Neural progenitor cell (in vitro differentiated cells): ENCODE results near the gene GBGT1. TPM values are rescaled to one million over a fixed set of nuclear protein-coding genes. Genes with fewer than 3 reads are reported as not detected.

Experiments used
- DNase-seq: peaks from one replicate; pipeline ENCODE4 v3.0.0-alpha.2; 2016; ENCODE audit warnings: low spot score
- H2AFZ ChIP-seq: fragments of 200-600 bp; sonication (generic); replicated peaks from 2 replicates; pipeline ENCODE4 v1.6.1; 2016; ENCODE audit warnings: antibody characterized with exemption
- H3F3A ChIP-seq: fragments of 200-600 bp; sonication (generic); 2 replicates; pipeline ENCODE4 v1.6.1; 2016; ENCODE audit warnings: antibody characterized with exemption, low read depth
- H3K27ac ChIP-seq: fragments of 200-600 bp; sonication (generic); 2 replicates; pipeline ENCODE4 v1.5.1; 2016; ENCODE audit warnings: mild to moderate bottlenecking
- H3K27me3 ChIP-seq: fragments of 200-600 bp; sonication (generic); 2 replicates; pipeline ENCODE4 v1.6.1; 2016; ENCODE audit warnings: mild to moderate bottlenecking, moderate library complexity
- H3K36me3 ChIP-seq: fragments of 200-600 bp; sonication (generic); 2 replicates; pipeline ENCODE4 v1.5.1; 2016
- H3K4me1 ChIP-seq: fragments of 200-600 bp; sonication (generic); 2 replicates; pipeline ENCODE4 v1.6.1; 2016; ENCODE audit warnings: mixed run types
- H3K4me2 ChIP-seq: fragments of 200-600 bp; sonication (generic); 2 replicates; pipeline ENCODE4 v1.6.1; 2016
- H3K4me3 ChIP-seq: fragments of 200-600 bp; sonication (generic); 2 replicates; pipeline ENCODE4 v1.5.1; 2016
- H3K79me2 ChIP-seq: fragments of 200-600 bp; sonication (generic); 2 replicates; pipeline ENCODE4 v1.6.1; 2016; ENCODE audit warnings: low read depth
- H3K9ac ChIP-seq: fragments of 200-600 bp; sonication (generic); 2 replicates; pipeline ENCODE4 v1.6.1; 2016
- H3K9me3 ChIP-seq: fragments of 200-600 bp; sonication (generic); 2 replicates; pipeline ENCODE4 v1.5.1; 2016; ENCODE audit warnings: low read depth
- H4K20me1 ChIP-seq: fragments of 200-600 bp; sonication (generic); 2 replicates; pipeline ENCODE4 v1.6.1; 2016; ENCODE audit warnings: low read depth
- H3K27ac Mint-ChIP-seq: 3 replicates; pipeline ENCODE4 v1.8.0; 2021; ENCODE audit warnings: mixed read lengths
- H3K27me3 Mint-ChIP-seq: 2 replicates; pipeline ENCODE4 v1.8.0; 2022; ENCODE audit warnings: low read depth, mild to moderate bottlenecking, inconsistent platforms, moderate library complexity, mixed read lengths; ENCODE audit not compliant: insufficient read depth
- H3K36me3 Mint-ChIP-seq: 3 replicates; pipeline ENCODE4 v1.8.0; 2021; ENCODE audit warnings: mixed read lengths
- H3K4me1 Mint-ChIP-seq: 3 replicates; pipeline ENCODE4 v1.8.0; 2021; ENCODE audit warnings: mixed read lengths
- H3K4me3 Mint-ChIP-seq: 3 replicates; pipeline ENCODE4 v1.8.0; 2021; ENCODE audit warnings: mild to moderate bottlenecking, moderate library complexity, mixed read lengths
- H3K9me3 Mint-ChIP-seq: 3 replicates; pipeline ENCODE4 v1.8.0; 2020; ENCODE audit warnings: mixed read lengths
- CTCF ChIP-seq: fragments of 200-600 bp; sonication (generic); IDR thresholded peaks from 2 replicates; pipeline ENCODE4 v1.5.1; 2017; ENCODE audit warnings: antibody characterized with exemption, mild to moderate bottlenecking
- EZH2 ChIP-seq: fragments of 200-600 bp; sonication (generic); IDR thresholded peaks from 2 replicates; pipeline ENCODE4 v1.6.1; 2017; ENCODE audit warnings: antibody characterized with exemption, mild to moderate bottlenecking, moderate library complexity
- EZH2phosphoT487 ChIP-seq: fragments of 200-600 bp; sonication (generic); IDR thresholded peaks from 2 replicates; pipeline ENCODE4 v1.6.1; 2017; ENCODE audit warnings: antibody characterized with exemption
- total RNA-seq: library from RNA; depleted of rRNA; stranded (reverse); fragments of >200 nt; gene quantifications from 2 replicates; pipeline ENCODE4 v1.2.3, GENCODE V29; 2015; ENCODE audit warnings: low replicate concordance

The GBGT1 gene
- total RNA-seq, 1 donor from 2014 or later = 2.0 TPM

GRCh38 chr9:133117271-133118178 is 46.2 kb downstream of the GBGT1 start:
- no peaks in the 10 kb centered on the region for H3K9me3 Mint-ChIP-seq
- no peak overlapping the region for H3K4me3 ChIP-seq
- H3K4me2 ChIP-seq = no peak overlapping the region
- H3K4me3 Mint-ChIP-seq = peak overlapping the region; percentile 36
- H3K27ac ChIP-seq = no peak overlapping the region
- no peaks in the 10 kb centered on the region for H3K36me3 Mint-ChIP-seq
- peak overlapping the region; percentile 72 for H3K27ac Mint-ChIP-seq
- H3K4me1 Mint-ChIP-seq = peaks cover 45% of the 10 kb centered on the region
- no peak for DNase-seq
- H4K20me1 ChIP-seq = peaks cover 96% of the 10 kb centered on the region
- no peak overlapping the region for H2AFZ ChIP-seq
- H3K27me3 ChIP-seq = no peaks in the 10 kb centered on the region
- no peaks in the 10 kb centered on the region for H3K9me3 ChIP-seq
- H3K79me2 ChIP-seq = peaks cover 30% of the 10 kb centered on the region
- peaks cover 25% of the 10 kb centered on the region for H3F3A ChIP-seq
- H3K27me3 Mint-ChIP-seq = peaks cover 9% of the 10 kb centered on the region
- TF ChIP-seq EZH2 = no peak
- no peak overlapping the region for H3K9ac ChIP-seq
- H3K4me1 ChIP-seq = peaks cover 38% of the 10 kb centered on the region
- H3K36me3 ChIP-seq = no peaks in the 10 kb centered on the region

- peaks cover 9% of the 10 kb centered on the region for H3K27me3 Mint-ChIP-seq
- H3K4me3 Mint-ChIP-seq = no peak overlapping the region
- H3K9me3 Mint-ChIP-seq = no peaks in the 10 kb centered on the region
- no peaks in the 10 kb centered on the region for H3K36me3 ChIP-seq
- peaks cover 30% of the 10 kb centered on the region for H3K79me2 ChIP-seq
- DNase-seq = no peak
- peaks cover 41% of the 10 kb centered on the region for H3K4me1 Mint-ChIP-seq
- no peak overlapping the region for H3K27ac Mint-ChIP-seq
- no peak overlapping the region for H3K4me3 ChIP-seq
- H3K4me1 ChIP-seq = peaks cover 38% of the 10 kb centered on the region
- no peaks in the 10 kb centered on the region for H3K9me3 ChIP-seq
- H3K27ac ChIP-seq = no peak overlapping the region
- no peaks in the 10 kb centered on the region for H3K27me3 ChIP-seq
- H3K9ac ChIP-seq = peak overlapping the region; percentile 13
- no peak overlapping the region for H3K4me2 ChIP-seq
- peaks cover 15% of the 10 kb centered on the region for H3F3A ChIP-seq
- peaks cover 95% of the 10 kb centered on the region for H4K20me1 ChIP-seq
- H3K36me3 Mint-ChIP-seq = no peaks in the 10 kb centered on the region
- no peak for TF ChIP-seq EZH2
- TF ChIP-seq EZH2phosphoT487 = no peak
- TF ChIP-seq CTCF = no peak
- no peak overlapping the region for H2AFZ ChIP-seq
These were observed 47.1 kb downstream of the GBGT1 start for GRCh38 chr9:133116346-133117231.

GRCh38 chr9:133115604-133116345 is 47.9 kb downstream of the GBGT1 start:
- Histone ChIP-seq H3K4me2 (no peak overlapping the region), H3K9ac (peak overlapping the region; percentile 22), H3K36me3 (no peaks in the 10 kb centered on the region), H3K4me3 (no peak overlapping the region), H4K20me1 (peaks cover 96% of the 10 kb centered on the region), H3K79me2 (peaks cover 30% of the 10 kb centered on the region), H3K4me1 (peaks cover 37% of the 10 kb centered on the region), H3K27me3 (no peaks in the 10 kb centered on the region), H2AFZ (no peak overlapping the region), H3K9me3 (no peaks in the 10 kb centered on the region), H3K27ac (no peak overlapping the region), H3F3A (peaks cover 12% of the 10 kb centered on the region)
- no peak overlapping the region for H3K27ac Mint-ChIP-seq
- peaks cover 7% of the 10 kb centered on the region for H3K27me3 Mint-ChIP-seq
- TF ChIP-seq CTCF = no peak
- TF ChIP-seq EZH2 = no peak
- TF ChIP-seq EZH2phosphoT487 = no peak
- peaks cover 38% of the 10 kb centered on the region for H3K4me1 Mint-ChIP-seq
- no peaks in the 10 kb centered on the region for H3K9me3 Mint-ChIP-seq
- no peak for DNase-seq
- no peak overlapping the region for H3K4me3 Mint-ChIP-seq
- no peaks in the 10 kb centered on the region for H3K36me3 Mint-ChIP-seq
